A549 (cell line): ENCODE results near the gene HTRA3.

ENCODE experiments used
- CTCF ChIP-seq: fragments of >200 bp; sonication (Bioruptor Twin); formaldehyde crosslinking; IDR thresholded peaks from 3 replicates; pipeline ENCODE4 v1.5.1; 2016
- E2F6 ChIP-seq: IDR thresholded peaks from 2 replicates; pipeline ENCODE4 v1.6.1; 2012; ENCODE audit warnings: low read depth, borderline replicate concordance
- ELK1 ChIP-seq: fragments of 150-350 bp; IDR thresholded peaks from 2 replicates; pipeline ENCODE4 v1.6.1; 2014; ENCODE audit warnings: low read depth, mild to moderate bottlenecking, low read length
- EP300 ChIP-seq, 2 experiments: fragments of >200 bp; sonication (Bioruptor Twin); formaldehyde crosslinking; IDR thresholded peaks; 2 replicates in 1 of 2; 3 replicates in 1 of 2; pipeline ENCODE4 v1.6.1; 2016 to 2017
- MAX ChIP-seq: IDR thresholded peaks from 2 replicates; pipeline ENCODE4 v1.6.1; 2012
- PBX3 ChIP-seq: IDR thresholded peaks from 2 replicates; pipeline ENCODE4 v1.6.1; 2012
- POLR2A ChIP-seq: IDR thresholded peaks from 2 replicates; pipeline ENCODE4 v1.6.1; 2012; ENCODE audit warnings: mild to moderate bottlenecking, low read length
- POLR2AphosphoS2 ChIP-seq: conservative IDR thresholded peaks from 2 replicates; pipeline ENCODE4 v1.6.1; 2012; ENCODE audit warnings: low read length, improper control_type of control experiment, inconsistent platforms
- RAD21 ChIP-seq, 2 experiments: fragments of >200 bp in 1 of 2; sonication (Bioruptor Twin) in 1 of 2; formaldehyde crosslinking in 1 of 2; IDR thresholded peaks in 1 of 2; conservative IDR thresholded peaks in 1 of 2; 2 replicates in 1 of 2; 3 replicates in 1 of 2; pipeline ENCODE4 v1.6.1; 2012 to 2018; ENCODE audit warnings: inconsistent platforms in 1 of 2
- REST ChIP-seq: fragments of 200-600 bp; sonication (generic); IDR thresholded peaks from 2 replicates; pipeline ENCODE4 v1.6.1; 2016; ENCODE audit warnings: antibody characterized with exemption, mild to moderate bottlenecking, moderate library complexity
- RNF2 ChIP-seq: fragments of 200-600 bp; sonication (generic); IDR thresholded peaks from 2 replicates; pipeline ENCODE4 v1.6.1; 2016; ENCODE audit warnings: low read depth, mild to moderate bottlenecking, antibody characterized with exemption, moderate library complexity, borderline replicate concordance
- SMC3 ChIP-seq: fragments of >200 bp; sonication (Bioruptor Twin); formaldehyde crosslinking; IDR thresholded peaks from 3 replicates; pipeline ENCODE4 v1.6.1; 2018; ENCODE audit warnings: inconsistent platforms
- ZC3H11A ChIP-seq: fragments of 450-650 bp; IDR thresholded peaks from 2 replicates; pipeline ENCODE4 v1.6.1; 2014; ENCODE audit warnings: antibody characterized with exemption, mild to moderate bottlenecking

GRCh38 chr4:8282134-8282641, 12.6 kb downstream of the HTRA3 start:
- TF ChIP-seq PBX3 = no peak
- TF ChIP-seq POLR2A = no peak
- TF ChIP-seq SMC3 = no peak
- no peak for TF ChIP-seq RAD21 (conservative IDR thresholded peaks at IDR 0.05 in 1 of 2, IDR thresholded peaks at IDR 0.05 in 1 of 2)
- TF ChIP-seq MAX = no peak
- no peak for TF ChIP-seq REST
- no peak for TF ChIP-seq CTCF
- no peak for TF ChIP-seq RNF2
- TF ChIP-seq POLR2AphosphoS2 = no peak
- no peak for TF ChIP-seq EP300 (IDR thresholded peaks at IDR 0.05)
- no peak for TF ChIP-seq ELK1
- TF ChIP-seq ZC3H11A = no peak
- no peak for TF ChIP-seq E2F6
